Astrocyte of the cerebellum (primary cell): Measurements from ENCODE around the gene TCP11.

Experiments used
- DNase-seq: peaks from one replicate; pipeline ENCODE4 v3.0.0-alpha.2; 2011; ENCODE audit warnings: low read depth
- H3K4me3 ChIP-seq: 2 replicates; pipeline ENCODE4 v1.5.1; 2011; ENCODE audit warnings: mild to moderate bottlenecking, low read depth, low read length, moderate library complexity
- CTCF ChIP-seq: IDR thresholded peaks from 2 replicates; pipeline ENCODE4 v1.5.1; 2012; ENCODE audit warnings: low read length, low read depth, moderate library complexity, mild to moderate bottlenecking; ENCODE audit errors: missing control alignments
- in situ Hi-C: cut with HindIII; loops from 2 replicates; pipeline ENCODE4 v1.10.0; 2017; ENCODE audit warnings: low sequenced_read_pairs

The TCP11 gene

GRCh38 chr6:35087361-35088280, 53.5 kb downstream of the TCP11 start:
- no peak for TF ChIP-seq CTCF
- in situ Hi-C loops = no loop called here
- no peak for DNase-seq
- H3K4me3 ChIP-seq = no peak overlapping the region

- TF ChIP-seq CTCF = no peak
- DNase-seq = no peak
- in situ Hi-C loops = no loop called here
- no peak overlapping the region for H3K4me3 ChIP-seq
Observed at GRCh38 chr6:35086636-35087360, 54.3 kb downstream of the TCP11 start.

GRCh38 chr6:35086282-35086632, 54.9 kb downstream of the TCP11 start:
- TF ChIP-seq CTCF = no peak
- H3K4me3 ChIP-seq = no peak overlapping the region
- no peak for DNase-seq
- in situ Hi-C loops = no loop called here

- DNase-seq = no peak
- in situ Hi-C loops = no loop called here
- no peak for TF ChIP-seq CTCF
- H3K4me3 ChIP-seq = no peak overlapping the region
Observed at GRCh38 chr6:35085359-35086281, 55.5 kb downstream of the TCP11 start.

GRCh38 chr6:35084511-35085203, 56.5 kb downstream of the TCP11 start:
- H3K4me3 ChIP-seq = no peak overlapping the region
- in situ Hi-C loops = no loop called here
- no peak for TF ChIP-seq CTCF
- no peak for DNase-seq

- TF ChIP-seq CTCF = no peak
- H3K4me3 ChIP-seq = no peak overlapping the region
- in situ Hi-C loops = no loop called here
- no peak for DNase-seq
Observed at GRCh38 chr6:35084041-35084491, 57.1 kb downstream of the TCP11 start.
